Thoracic aorta (tissue), 2 donors: ENCODE results near the gene PRR7. TPM values are rescaled to one million over a fixed set of nuclear protein-coding genes. Genes with fewer than 3 reads are reported as not detected.

Experiments used
- ATAC-seq: fragments of 150-250 bp; one replicate; pipeline ENCODE4 v1.8.0; 2017; ENCODE audit warnings: low read depth; ENCODE audit not compliant: insufficient number of reproducible peaks, low FRiP score
- DNase-seq: peaks from one replicate; pipeline ENCODE4 v3.0.0-alpha.2; 2020; ENCODE audit warnings: low spot score
- H3K27ac ChIP-seq, 2 donors: fragments of 200-600 bp; sonication (generic); 1 replicate in 1 of 2; 2 replicates in 1 of 2; pipeline ENCODE4 v1.5.1; 2016; ENCODE audit warnings: mild to moderate bottlenecking in 2 of 2, moderate library complexity in 2 of 2
- H3K27me3 ChIP-seq: fragments of 200-600 bp; sonication (generic); replicated peaks from 2 replicates; pipeline ENCODE4 v1.6.0; 2016; ENCODE audit warnings: mild to moderate bottlenecking; ENCODE audit not compliant: insufficient read depth
- H3K36me3 ChIP-seq: fragments of 200-600 bp; sonication (generic); one replicate; pipeline ENCODE4 v1.5.1; 2016
- H3K4me1 ChIP-seq, 2 donors: fragments of 200-600 bp; sonication (generic); 1 replicate in 1 of 2; 2 replicates in 1 of 2; pipeline versions ENCODE4 v1.5.1 to v1.6.0; 2016; ENCODE audit warnings: low read depth in 2 of 2, mild to moderate bottlenecking in 1 of 2; ENCODE audit not compliant: control insufficient read depth in 1 of 2
- H3K4me3 ChIP-seq: fragments of 200-600 bp; sonication (generic); 2 replicates; pipeline ENCODE4 v1.5.1; 2016; ENCODE audit warnings: mild to moderate bottlenecking
- H3K9me3 ChIP-seq: fragments of 200-600 bp; sonication (generic); 2 replicates; pipeline ENCODE4 v1.5.1; 2016
- CTCF ChIP-seq: fragments of 200-600 bp; sonication (generic); IDR thresholded peaks from one replicate; pipeline ENCODE4 v1.5.1; 2019; ENCODE audit warnings: antibody characterized with exemption
- total RNA-seq, 2 donors: library from RNA; depleted of rRNA; stranded (reverse); fragments of >200 nt; gene quantifications; one replicate each; pipeline versions ENCODE4 v1.1.0 to v1.2.3, GENCODE V29; 2016

The PRR7 gene
- total RNA-seq, 2 donors from 2014 or later, result 4.1 to 11.0 TPM

GRCh38 chr5:177469750-177470525 is 23.3 kb downstream of the PRR7 start:
- no peaks in the 10 kb centered on the region for H3K9me3 ChIP-seq
- H3K36me3 ChIP-seq, result peaks cover 28% of the 10 kb centered on the region
- no peak for ATAC-seq
- H3K4me3 ChIP-seq, result no peak overlapping the region
- H3K27ac ChIP-seq, result peak overlapping the region; percentile 2 to 73
- H3K4me1 ChIP-seq, result peaks cover 12 to 55% of the 10 kb centered on the region in 2 donors
- TF ChIP-seq CTCF, result no peak
- H3K27me3 ChIP-seq, result no peaks in the 10 kb centered on the region
- no peak for DNase-seq

- H3K4me3 ChIP-seq, result peak overlapping the region; percentile 87
- H3K9me3 ChIP-seq, result no peaks in the 10 kb centered on the region
- TF ChIP-seq CTCF, result no peak
- H3K4me1 ChIP-seq, result peaks cover 20 to 65% of the 10 kb centered on the region in 2 donors
- H3K27ac ChIP-seq, result peak overlapping the region; percentile 2 to 73
- DNase-seq, result no peak
- ATAC-seq, result no peak
- H3K27me3 ChIP-seq, result no peaks in the 10 kb centered on the region
- H3K36me3 ChIP-seq, result peaks cover 18% of the 10 kb centered on the region
Measured at GRCh38 chr5:177470759-177471536, 24.3 kb downstream of the PRR7 start.

- Histone ChIP-seq H3K27ac (peak overlapping the region; percentile 56 to 73), H3K9me3 (no peaks in the 10 kb centered on the region), H3K4me1 (peaks cover 23 to 73% of the 10 kb centered on the region in 2 donors), H3K36me3 (peaks cover 9% of the 10 kb centered on the region), H3K27me3 (no peaks in the 10 kb centered on the region), H3K4me3 (peak overlapping the region; percentile 87)
- ATAC-seq, result no peak
- TF ChIP-seq CTCF, result no peak
- DNase-seq, result no peak
Measured at GRCh38 chr5:177471610-177472356, 25.2 kb downstream of the PRR7 start.

GRCh38 chr5:177472460-177473442 is 26.1 kb downstream of the PRR7 start:
- ATAC-seq (no peak), DNase-seq (no peak)
- no peak for TF ChIP-seq CTCF
- peak overlapping the region; percentile 73 to 78 for H3K27ac ChIP-seq
- H3K36me3 ChIP-seq, result no peaks in the 10 kb centered on the region
- no peaks in the 10 kb centered on the region for H3K9me3 ChIP-seq
- H3K4me1 ChIP-seq, result peaks cover 23 to 73% of the 10 kb centered on the region in 2 donors
- no peaks in the 10 kb centered on the region for H3K27me3 ChIP-seq
- peak overlapping the region; percentile 87 for H3K4me3 ChIP-seq
